Tibial nerve (tissue), 3 donors: Measurements from ENCODE around the gene SEC14L5.
A peak's percentile ranks its signal among the peaks of the same experiment; 100 is the strongest.

Experiments
- CTCF ChIP-seq, 5 experiments: fragments of 200-600 bp in 3 of 5; fragments of 450-650 bp in 2 of 5; sonication (generic) in 3 of 5; IDR thresholded peaks; one replicate each; pipeline ENCODE4 v1.5.1; 2016 to 2019; ENCODE audit warnings: antibody characterized with exemption in 5 of 5, mild to moderate bottlenecking in 3 of 5, moderate library complexity in 2 of 5
- POLR2A ChIP-seq, 2 donors: fragments of 450-650 bp; IDR thresholded peaks; one replicate each; pipeline ENCODE4 v1.6.1; 2017; ENCODE audit warnings: antibody characterized with exemption in 2 of 2, mild to moderate bottlenecking in 2 of 2, moderate library complexity in 2 of 2

GRCh38 chr16:5065813-5066212 is 107.7 kb downstream of the SEC14L5 start, which contains the start of gene C16orf89:
- no peak for TF ChIP-seq CTCF (IDR thresholded peaks at IDR 0.05)
- peak in 1 of 2 donors; percentile 6 for TF ChIP-seq POLR2A (IDR thresholded peaks at IDR 0.05)
